Uterus (tissue), 2 donors: ENCODE data around the gene CARS1.

Experiments
- POLR2A ChIP-seq, 2 donors: fragments of 450-650 bp; IDR thresholded peaks; one replicate each; pipeline ENCODE4 v1.6.1; 2016; ENCODE audit warnings: antibody characterized with exemption in 2 of 2, mild to moderate bottlenecking in 1 of 2, moderate library complexity in 1 of 2
- TF ChIP-seq, protein P1 (sequence below), 4 experiments: fragments of 200-600 bp in 2 of 4; fragments of 450-650 bp in 2 of 4; sonication (generic) in 2 of 4; IDR thresholded peaks; one replicate each; pipeline ENCODE4 v1.5.1; 2016 to 2019; ENCODE audit warnings: antibody characterized with exemption in 4 of 4, mild to moderate bottlenecking in 2 of 4, moderate library complexity in 1 of 4

DNA sequence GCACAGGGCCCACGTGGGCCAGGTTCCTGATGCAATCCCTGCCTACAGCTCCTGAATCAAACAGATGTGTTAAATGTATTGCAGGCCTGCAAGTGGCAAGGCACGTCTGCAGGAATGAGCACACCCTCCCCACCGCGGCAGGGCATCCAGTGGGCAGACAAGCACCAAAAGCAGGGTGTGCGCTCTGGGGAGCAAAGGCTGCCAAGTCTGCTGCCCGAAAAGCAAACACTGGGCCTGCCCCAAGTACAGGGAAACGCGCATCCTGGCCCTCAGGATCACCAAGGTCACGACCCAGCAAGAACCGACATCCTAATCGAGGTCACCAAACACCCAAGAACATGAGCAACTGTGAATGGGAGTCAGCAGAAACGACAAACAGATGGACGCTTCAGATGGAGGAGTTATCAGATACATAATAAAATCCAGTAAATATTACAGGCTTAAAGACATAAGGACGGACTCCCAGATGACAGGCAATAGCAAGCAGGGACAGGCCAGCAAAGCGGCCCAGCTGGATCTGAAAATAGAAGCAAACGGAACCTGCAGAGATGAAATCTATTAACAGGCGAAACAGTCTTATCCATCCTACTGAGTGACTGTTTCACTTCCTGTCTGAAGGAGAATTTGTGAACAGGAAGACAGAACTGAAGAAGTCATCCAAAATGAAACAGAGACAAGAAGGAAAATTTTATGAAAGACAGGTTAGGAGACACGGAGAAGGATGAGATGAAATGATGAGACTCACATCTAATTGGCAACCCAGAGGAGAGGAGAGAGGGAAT lies 26.7 kb downstream of the CARS1 start:
- TF ChIP-seq, protein P1, sequence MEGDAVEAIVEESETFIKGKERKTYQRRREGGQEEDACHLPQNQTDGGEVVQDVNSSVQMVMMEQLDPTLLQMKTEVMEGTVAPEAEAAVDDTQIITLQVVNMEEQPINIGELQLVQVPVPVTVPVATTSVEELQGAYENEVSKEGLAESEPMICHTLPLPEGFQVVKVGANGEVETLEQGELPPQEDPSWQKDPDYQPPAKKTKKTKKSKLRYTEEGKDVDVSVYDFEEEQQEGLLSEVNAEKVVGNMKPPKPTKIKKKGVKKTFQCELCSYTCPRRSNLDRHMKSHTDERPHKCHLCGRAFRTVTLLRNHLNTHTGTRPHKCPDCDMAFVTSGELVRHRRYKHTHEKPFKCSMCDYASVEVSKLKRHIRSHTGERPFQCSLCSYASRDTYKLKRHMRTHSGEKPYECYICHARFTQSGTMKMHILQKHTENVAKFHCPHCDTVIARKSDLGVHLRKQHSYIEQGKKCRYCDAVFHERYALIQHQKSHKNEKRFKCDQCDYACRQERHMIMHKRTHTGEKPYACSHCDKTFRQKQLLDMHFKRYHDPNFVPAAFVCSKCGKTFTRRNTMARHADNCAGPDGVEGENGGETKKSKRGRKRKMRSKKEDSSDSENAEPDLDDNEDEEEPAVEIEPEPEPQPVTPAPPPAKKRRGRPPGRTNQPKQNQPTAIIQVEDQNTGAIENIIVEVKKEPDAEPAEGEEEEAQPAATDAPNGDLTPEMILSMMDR (IDR thresholded peaks at IDR 0.05): no peak
- no peak for TF ChIP-seq POLR2A (IDR thresholded peaks at IDR 0.05)
